Measurements from ENCODE around the gene SAP30BP. TPM values are rescaled to one million over a fixed set of nuclear protein-coding genes. Genes with fewer than 3 reads are reported as not detected.

Gene SAP30BP
- total RNA-seq, 1 experiment from 2014 or later: 89.7 TPM

DNA sequence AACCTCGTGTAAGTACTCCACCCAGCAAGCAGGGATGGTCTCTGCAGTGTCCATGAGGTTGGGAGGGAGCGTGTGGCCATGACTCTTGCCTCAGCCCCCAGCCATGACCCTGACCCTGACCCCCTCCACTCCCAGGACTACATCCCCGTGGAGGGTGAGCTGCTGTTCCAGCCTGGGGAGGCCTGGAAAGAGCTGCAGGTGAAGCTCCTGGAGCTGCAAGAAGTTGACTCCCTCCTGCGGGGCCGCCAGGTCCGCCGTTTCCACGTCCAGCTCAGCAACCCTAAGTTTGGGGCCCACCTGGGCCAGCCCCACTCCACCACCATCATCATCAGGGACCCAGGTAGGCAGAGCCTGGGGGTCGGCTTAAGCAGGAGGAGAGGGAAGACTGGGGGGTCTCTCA, 81.6 kb downstream of the SAP30BP start:
- Histone ChIP-seq H2BK12ac (ENCODE audit: insufficient read length, low read depth, low read length) (no peak overlapping the region), H2BK5ac (ENCODE audit: insufficient read length, low read length) (no peak overlapping the region), H4K8ac (replicated peaks; ENCODE audit: insufficient read length, low read depth, low read length) (no peak overlapping the region), H4K91ac (ENCODE audit: insufficient read length, low read depth, low read length) (no peak overlapping the region), H3K4me2 (ENCODE audit: insufficient read depth, insufficient read length, low read length) (no peak overlapping the region), H4K5ac (ENCODE audit: insufficient read length, low read depth, low read length) (no peak overlapping the region), H2AK5ac (ENCODE audit: insufficient read length, low read length) (no peak overlapping the region), H3K14ac (ENCODE audit: insufficient read depth, low read length) (no peak overlapping the region), H2BK120ac (ENCODE audit: low read depth, low read length, poor library complexity, severe bottlenecking) (no peak overlapping the region), H4K20me1 (ENCODE audit: control insufficient read depth, insufficient read depth, insufficient read length) (no peaks in the 10 kb centered on the region), H2AFZ (ENCODE audit: low read length) (no peak overlapping the region), H3K79me2 (ENCODE audit: insufficient read depth, low read length) (no peaks in the 10 kb centered on the region), H2BK15ac (ENCODE audit: low read depth, low read length) (no peak overlapping the region), H2BK20ac (ENCODE audit: low read depth, low read length, poor library complexity, severe bottlenecking) (no peak overlapping the region), H3K9me3 (ENCODE audit: control insufficient read depth, low read depth, low read length) (no peaks in the 10 kb centered on the region), H3K4ac (ENCODE audit: low read depth, low read length) (no peak overlapping the region), H3K9ac (ENCODE audit: extremely low read depth, insufficient read length, low read length) (no peak overlapping the region), H3K27ac (ENCODE audit: insufficient read length, low read depth, low read length) (no peak overlapping the region), H3K23me2 (ENCODE audit: insufficient read length, low read depth, low read length, poor library complexity, severe bottlenecking) (peaks cover 3% of the 10 kb centered on the region), H3K4me1 (ENCODE audit: insufficient read depth, low read length) (no peaks in the 10 kb centered on the region), H3K27me3 (ENCODE audit: insufficient read depth, low read length) (no peaks in the 10 kb centered on the region), H3T11ph (ENCODE audit: low read length) (no peak overlapping the region), H3K18ac (ENCODE audit: insufficient read length, low read depth, low read length) (no peak overlapping the region), H3K56ac (ENCODE audit: insufficient read length, low read depth, low read length) (no peak overlapping the region), H3K23ac (ENCODE audit: insufficient read length, low read depth, low read length) (no peak overlapping the region), H3K79me1 (ENCODE audit: insufficient read depth, low read depth, low read length, poor library complexity, severe bottlenecking) (no peaks in the 10 kb centered on the region)
- no peak for DNase-seq
- Mint-ChIP-seq H3K27ac (no peak overlapping the region), H3K9me3 (no peaks in the 10 kb centered on the region; a peak in 1 of 5 replicates), H3K27me3 (ENCODE audit: low read depth) (peaks cover 7% of the 10 kb centered on the region), H3K36me3 (ENCODE audit: insufficient read depth in 1 of 3, low read depth in 3 of 3) (no peaks in the 10 kb centered on the region), H3K4me1 (0 out of 4 replicates have a peak, but pooled peaks cover 4 to 6% of the 10 kb centered on the region in 2 experiments), H3K4me3 (no peak overlapping the region)
- TF ChIP-seq, protein P1, sequence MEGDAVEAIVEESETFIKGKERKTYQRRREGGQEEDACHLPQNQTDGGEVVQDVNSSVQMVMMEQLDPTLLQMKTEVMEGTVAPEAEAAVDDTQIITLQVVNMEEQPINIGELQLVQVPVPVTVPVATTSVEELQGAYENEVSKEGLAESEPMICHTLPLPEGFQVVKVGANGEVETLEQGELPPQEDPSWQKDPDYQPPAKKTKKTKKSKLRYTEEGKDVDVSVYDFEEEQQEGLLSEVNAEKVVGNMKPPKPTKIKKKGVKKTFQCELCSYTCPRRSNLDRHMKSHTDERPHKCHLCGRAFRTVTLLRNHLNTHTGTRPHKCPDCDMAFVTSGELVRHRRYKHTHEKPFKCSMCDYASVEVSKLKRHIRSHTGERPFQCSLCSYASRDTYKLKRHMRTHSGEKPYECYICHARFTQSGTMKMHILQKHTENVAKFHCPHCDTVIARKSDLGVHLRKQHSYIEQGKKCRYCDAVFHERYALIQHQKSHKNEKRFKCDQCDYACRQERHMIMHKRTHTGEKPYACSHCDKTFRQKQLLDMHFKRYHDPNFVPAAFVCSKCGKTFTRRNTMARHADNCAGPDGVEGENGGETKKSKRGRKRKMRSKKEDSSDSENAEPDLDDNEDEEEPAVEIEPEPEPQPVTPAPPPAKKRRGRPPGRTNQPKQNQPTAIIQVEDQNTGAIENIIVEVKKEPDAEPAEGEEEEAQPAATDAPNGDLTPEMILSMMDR (conservative IDR thresholded peaks at IDR 0.05): no peak
- no CpG with 5 or more reads among the region's 9 CpGs for WGBS (ENCODE audit: extremely low coverage, insufficient read length, low lambda C conversion rate)

Data from H9 (cell line).